KMS-11 (cell line): ENCODE measurements around the gene ACSM6.

Source experiments
- H2AFZ ChIP-seq: fragments of 200-600 bp; sonication (generic); 2 replicates; pipeline ENCODE4 v1.6.1; 2016; ENCODE audit warnings: antibody characterized with exemption, mixed run types, low read depth
- H3K27ac ChIP-seq: fragments of 200-600 bp; sonication (generic); 2 replicates; pipeline ENCODE4 v1.6.1; 2016; ENCODE audit warnings: mild to moderate bottlenecking, mixed run types
- H3K27me3 ChIP-seq: fragments of 200-600 bp; sonication (generic); 2 replicates; pipeline ENCODE4 v1.6.1; 2017; ENCODE audit warnings: mild to moderate bottlenecking, low read depth, mixed run types, moderate library complexity; ENCODE audit not compliant: insufficient read depth
- H3K36me3 ChIP-seq: fragments of 200-600 bp; sonication (generic); 2 replicates; pipeline ENCODE4 v1.6.1; 2017; ENCODE audit warnings: mild to moderate bottlenecking, mixed run types; ENCODE audit not compliant: insufficient read depth
- H3K4me1 ChIP-seq: fragments of 200-600 bp; sonication (generic); 2 replicates; pipeline ENCODE4 v1.6.1; 2016; ENCODE audit warnings: mild to moderate bottlenecking, low read depth, mixed run types; ENCODE audit not compliant: poor library complexity, severe bottlenecking
- H3K4me2 ChIP-seq: fragments of 200-600 bp; sonication (generic); 2 replicates; pipeline ENCODE4 v1.7.0; 2016; ENCODE audit warnings: mild to moderate bottlenecking, mixed run types
- H3K4me3 ChIP-seq: fragments of 200-600 bp; sonication (generic); IDR thresholded peaks from 2 replicates; pipeline ENCODE4 v1.6.1; 2017; ENCODE audit warnings: low read depth, low read length, mixed read lengths; ENCODE audit not compliant: insufficient read depth
- H3K79me2 ChIP-seq: fragments of 200-600 bp; sonication (generic); 2 replicates; pipeline ENCODE4 v1.6.1; 2016; ENCODE audit warnings: low read depth, mixed run types; ENCODE audit not compliant: insufficient read depth
- H3K9ac ChIP-seq: fragments of 200-600 bp; sonication (generic); 2 replicates; pipeline ENCODE4 v1.6.1; 2016; ENCODE audit warnings: mild to moderate bottlenecking, mixed run types
- H4K20me1 ChIP-seq: fragments of 200-600 bp; sonication (generic); 2 replicates; pipeline ENCODE4 v1.6.1; 2016; ENCODE audit warnings: mild to moderate bottlenecking, mixed run types; ENCODE audit not compliant: insufficient read depth
- TF ChIP-seq, protein P1 (sequence below): fragments of 200-600 bp; sonication (generic); conservative IDR thresholded peaks from 2 replicates; pipeline ENCODE4 v1.6.1; 2017; ENCODE audit warnings: low read depth, mild to moderate bottlenecking, antibody characterized with exemption, low read length, moderate library complexity, mixed read lengths

ACSM6 gene

DNA sequence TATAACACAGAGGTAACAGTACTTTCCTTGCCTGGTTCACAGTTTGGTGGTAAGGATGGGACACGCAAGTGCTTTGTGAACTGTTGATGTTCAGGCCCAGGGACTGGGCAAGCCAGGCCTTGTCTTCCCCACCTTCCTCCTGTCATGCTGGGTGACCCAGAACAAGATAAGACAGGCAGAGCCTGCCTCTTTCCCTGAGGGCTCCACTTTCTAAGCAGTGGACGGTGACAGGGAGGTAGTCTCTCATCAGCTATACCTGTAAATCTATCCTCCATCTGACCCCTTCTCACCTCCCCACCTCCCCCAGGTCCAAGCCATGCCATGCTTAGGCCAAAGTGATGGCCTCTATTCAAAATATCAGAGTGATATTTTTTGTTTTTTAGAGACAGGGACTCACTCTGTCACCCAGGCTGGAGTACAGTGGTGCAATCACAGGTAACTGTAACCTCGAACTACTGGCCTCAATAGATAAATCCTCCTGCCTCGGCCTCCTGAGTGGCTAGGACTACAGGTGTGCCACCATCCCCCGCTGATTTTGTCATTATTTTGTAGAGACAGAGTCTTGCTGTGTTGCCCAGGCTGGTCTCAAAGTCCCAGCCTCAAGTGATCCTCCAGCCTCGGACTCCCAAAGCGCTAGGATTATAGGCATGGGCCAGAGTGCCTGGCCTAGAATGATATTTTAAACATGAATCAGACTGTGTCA is 54.0 kb downstream of the ACSM6 start:
- Histone ChIP-seq H3K9ac (no peak overlapping the region), H3K4me3 (no peak overlapping the region), H3K4me1 (peaks cover 74% of the 10 kb centered on the region), H2AFZ (no peak overlapping the region), H3K27me3 (no peaks in the 10 kb centered on the region), H3K4me2 (peak overlapping the region; percentile 66; the same call in 1 of the 2 replicates), H4K20me1 (no peaks in the 10 kb centered on the region), H3K79me2 (peaks cover 8% of the 10 kb centered on the region; the same call in 1 of the 2 replicates), H3K36me3 (no peaks in the 10 kb centered on the region), H3K27ac (peak overlapping the region; percentile 14; the same call in 1 of the 2 replicates)
- TF ChIP-seq, protein P1, sequence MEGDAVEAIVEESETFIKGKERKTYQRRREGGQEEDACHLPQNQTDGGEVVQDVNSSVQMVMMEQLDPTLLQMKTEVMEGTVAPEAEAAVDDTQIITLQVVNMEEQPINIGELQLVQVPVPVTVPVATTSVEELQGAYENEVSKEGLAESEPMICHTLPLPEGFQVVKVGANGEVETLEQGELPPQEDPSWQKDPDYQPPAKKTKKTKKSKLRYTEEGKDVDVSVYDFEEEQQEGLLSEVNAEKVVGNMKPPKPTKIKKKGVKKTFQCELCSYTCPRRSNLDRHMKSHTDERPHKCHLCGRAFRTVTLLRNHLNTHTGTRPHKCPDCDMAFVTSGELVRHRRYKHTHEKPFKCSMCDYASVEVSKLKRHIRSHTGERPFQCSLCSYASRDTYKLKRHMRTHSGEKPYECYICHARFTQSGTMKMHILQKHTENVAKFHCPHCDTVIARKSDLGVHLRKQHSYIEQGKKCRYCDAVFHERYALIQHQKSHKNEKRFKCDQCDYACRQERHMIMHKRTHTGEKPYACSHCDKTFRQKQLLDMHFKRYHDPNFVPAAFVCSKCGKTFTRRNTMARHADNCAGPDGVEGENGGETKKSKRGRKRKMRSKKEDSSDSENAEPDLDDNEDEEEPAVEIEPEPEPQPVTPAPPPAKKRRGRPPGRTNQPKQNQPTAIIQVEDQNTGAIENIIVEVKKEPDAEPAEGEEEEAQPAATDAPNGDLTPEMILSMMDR: no peak

DNA sequence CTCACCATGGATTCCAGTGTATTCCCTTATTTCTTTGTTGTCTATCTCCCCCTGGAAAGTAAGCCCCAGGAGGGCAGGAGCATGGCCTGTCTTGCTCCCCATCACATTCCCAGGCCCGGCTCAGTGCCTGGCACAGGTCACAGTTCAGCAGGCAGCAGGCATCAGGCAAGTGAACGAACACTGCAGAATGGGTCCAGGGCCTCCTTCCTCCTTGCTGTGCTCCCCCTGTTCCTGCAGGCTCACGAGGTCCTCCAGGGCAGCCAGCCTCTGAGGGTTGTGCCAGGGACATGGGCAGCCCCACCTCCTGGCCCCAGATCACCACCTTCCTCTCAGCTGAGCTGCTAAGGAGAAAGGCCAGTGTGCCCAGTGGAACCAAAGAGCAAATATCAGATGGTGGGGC is 55.0 kb downstream of the ACSM6 start:
- Histone ChIP-seq H3K4me2 (no peak overlapping the region), H3K79me2 (peaks cover 16% of the 10 kb centered on the region; the same call in 1 of the 2 replicates), H3K4me3 (no peak overlapping the region), H2AFZ (no peak overlapping the region), H3K27me3 (no peaks in the 10 kb centered on the region), H3K4me1 (peaks cover 69% of the 10 kb centered on the region), H3K9ac (no peak overlapping the region), H3K27ac (no peak overlapping the region), H4K20me1 (no peaks in the 10 kb centered on the region), H3K36me3 (no peaks in the 10 kb centered on the region)
- TF ChIP-seq, protein P1: no peak

DNA sequence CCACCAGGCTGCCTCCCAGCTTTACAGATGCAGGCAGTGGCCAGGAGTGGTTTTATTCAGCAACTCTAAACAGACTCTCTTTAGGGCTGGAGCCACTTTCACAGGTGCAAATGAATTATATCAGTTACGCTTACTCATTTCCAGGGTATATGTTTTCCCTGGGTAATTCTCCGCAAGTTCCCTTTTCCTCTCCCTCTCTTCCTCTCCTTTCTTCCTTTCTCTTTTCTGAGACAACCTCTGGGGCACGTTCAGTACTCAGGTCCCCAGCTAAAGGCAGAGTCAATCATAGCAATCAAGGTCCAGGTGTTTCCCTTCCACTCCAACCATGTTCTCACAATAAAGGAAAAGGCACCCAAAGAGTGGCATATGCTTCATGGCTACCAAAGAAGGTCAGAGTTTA is 55.4 kb downstream of the ACSM6 start:
- H3K9ac ChIP-seq: no peak overlapping the region
- peaks cover 69% of the 10 kb centered on the region for H3K4me1 ChIP-seq
- no peaks in the 10 kb centered on the region for H4K20me1 ChIP-seq
- no peaks in the 10 kb centered on the region for H3K27me3 ChIP-seq
- H2AFZ ChIP-seq: no peak overlapping the region
- H3K4me3 ChIP-seq: no peak overlapping the region
- TF ChIP-seq, protein P1: no peak
- peaks cover 16% of the 10 kb centered on the region; the same call in 1 of the 2 replicates for H3K79me2 ChIP-seq
- H3K27ac ChIP-seq: no peak overlapping the region
- no peaks in the 10 kb centered on the region for H3K36me3 ChIP-seq
- no peak overlapping the region for H3K4me2 ChIP-seq

DNA sequence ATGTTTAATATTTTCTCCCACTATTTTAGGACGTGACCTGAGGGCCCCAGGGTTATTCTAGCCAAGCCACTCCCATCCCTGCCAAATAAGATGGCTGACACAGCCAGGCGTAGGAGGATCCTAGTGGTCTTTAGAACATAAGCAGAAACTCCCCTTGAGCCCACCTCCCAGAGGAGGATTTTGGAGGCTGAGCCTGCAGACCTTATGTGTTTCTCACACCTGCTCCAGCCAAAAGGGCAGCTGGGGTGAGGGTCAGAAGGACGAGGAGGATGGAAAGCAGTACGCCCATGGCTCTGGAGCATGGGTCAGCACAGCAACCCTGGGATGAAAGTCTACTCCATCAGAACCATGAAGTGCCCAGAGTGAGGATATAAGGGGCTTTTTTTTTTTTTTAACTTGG is 56.8 kb downstream of the ACSM6 start:
- H3K4me1 ChIP-seq: peaks cover 69% of the 10 kb centered on the region
- TF ChIP-seq, protein P1: no peak

More for the DNA sequence above, 56.8 kb downstream of the ACSM6 start:
- Histone ChIP-seq H3K4me3 (no peak overlapping the region), H3K4me2 (no peak overlapping the region), H3K27ac (no peak overlapping the region), H3K79me2 (peaks cover 23% of the 10 kb centered on the region; the same call in 1 of the 2 replicates), H4K20me1 (no peaks in the 10 kb centered on the region), H2AFZ (no peak overlapping the region), H3K9ac (no peak overlapping the region), H3K36me3 (no peaks in the 10 kb centered on the region; the same call in 1 of the 2 replicates), H3K27me3 (no peaks in the 10 kb centered on the region)
